Stomach smooth muscle (tissue), 2 donors: ENCODE results near the gene MAS1L.

Experiments
- H3K27ac ChIP-seq: one replicate; pipeline ENCODE4 v1.7.0; 2013; ENCODE audit warnings: mild to moderate bottlenecking, low read length, inconsistent platforms
- H3K27me3 ChIP-seq, 2 donors: one replicate each; pipeline ENCODE4 v1.7.0; 2013; ENCODE audit warnings: low read length in 2 of 2; ENCODE audit not compliant: insufficient read depth in 2 of 2, control insufficient read depth in 1 of 2
- H3K36me3 ChIP-seq, 2 donors: one replicate each; pipeline ENCODE4 v1.7.0; 2013; ENCODE audit warnings: low read length in 2 of 2; ENCODE audit not compliant: control insufficient read depth in 2 of 2, insufficient read depth in 2 of 2
- H3K4me1 ChIP-seq: one replicate; pipeline ENCODE4 v1.7.0; 2013; ENCODE audit warnings: low read length; ENCODE audit not compliant: control insufficient read depth, insufficient read depth
- H3K4me3 ChIP-seq, 2 donors: one replicate each; pipeline ENCODE4 v1.7.0; 2013; ENCODE audit warnings: low read length in 2 of 2
- H3K9ac ChIP-seq, 2 donors: one replicate each; pipeline ENCODE4 v1.7.0; 2013; ENCODE audit warnings: low read length in 2 of 2, mild to moderate bottlenecking in 1 of 2
- H3K9me3 ChIP-seq, 2 donors: one replicate each; pipeline ENCODE4 v1.7.0; 2013; ENCODE audit warnings: low read length in 2 of 2; ENCODE audit not compliant: control insufficient read depth in 2 of 2
- donor health status: healthy.
- donor health status: Pancreatic carcinoma.

MAS1L gene

GRCh38 chr6:29524444-29525310 is 36.9 kb upstream of the MAS1L start:
- H3K27ac ChIP-seq = no peak overlapping the region
- no peaks in the 10 kb centered on the region for H3K4me1 ChIP-seq
- no peak overlapping the region for H3K9ac ChIP-seq
- H3K27me3 ChIP-seq = peaks cover 0 to 5% of the 10 kb centered on the region in 2 donors
- H3K36me3 ChIP-seq = no peaks in the 10 kb centered on the region
- no peak overlapping the region for H3K4me3 ChIP-seq
- no peaks in the 10 kb centered on the region for H3K9me3 ChIP-seq

- no peak overlapping the region for H3K27ac ChIP-seq
- no peak overlapping the region for H3K4me3 ChIP-seq
- H3K27me3 ChIP-seq = peaks cover 0 to 5% of the 10 kb centered on the region in 2 donors
- H3K4me1 ChIP-seq = no peaks in the 10 kb centered on the region
- no peaks in the 10 kb centered on the region for H3K9me3 ChIP-seq
- H3K36me3 ChIP-seq = no peaks in the 10 kb centered on the region
- no peak overlapping the region for H3K9ac ChIP-seq
These were observed 36.3 kb upstream of the MAS1L start for GRCh38 chr6:29524044-29524443.

- Histone ChIP-seq H3K4me1 (no peaks in the 10 kb centered on the region), H3K9ac (no peak overlapping the region), H3K27ac (no peak overlapping the region), H3K4me3 (no peak overlapping the region), H3K27me3 (peaks cover 0 to 3% of the 10 kb centered on the region in 2 donors), H3K9me3 (peaks cover 0 to 3% of the 10 kb centered on the region in 2 donors), H3K36me3 (no peaks in the 10 kb centered on the region)
These were observed 34.5 kb upstream of the MAS1L start for GRCh38 chr6:29522227-29522626.

GRCh38 chr6:29521006-29521680 is 33.4 kb upstream of the MAS1L start:
- no peaks in the 10 kb centered on the region for H3K4me1 ChIP-seq
- H3K36me3 ChIP-seq = no peaks in the 10 kb centered on the region
- H3K9me3 ChIP-seq = peaks cover 0 to 3% of the 10 kb centered on the region in 2 donors
- H3K27me3 ChIP-seq = peaks cover 0 to 3% of the 10 kb centered on the region in 2 donors
- no peak overlapping the region for H3K4me3 ChIP-seq
- H3K9ac ChIP-seq = no peak overlapping the region
- H3K27ac ChIP-seq = no peak overlapping the region

GRCh38 chr6:29520232-29520631 is 32.5 kb upstream of the MAS1L start:
- Histone ChIP-seq H3K27ac (no peak overlapping the region), H3K36me3 (no peaks in the 10 kb centered on the region), H3K9me3 (peaks cover 0 to 3% of the 10 kb centered on the region in 2 donors), H3K27me3 (peaks cover 0 to 3% of the 10 kb centered on the region in 2 donors), H3K4me3 (no peak overlapping the region), H3K4me1 (no peaks in the 10 kb centered on the region), H3K9ac (no peak overlapping the region)

- Histone ChIP-seq H3K9ac (no peak overlapping the region), H3K4me1 (no peaks in the 10 kb centered on the region), H3K4me3 (no peak overlapping the region), H3K27me3 (peaks cover 0 to 3% of the 10 kb centered on the region in 2 donors), H3K27ac (no peak overlapping the region), H3K36me3 (no peaks in the 10 kb centered on the region), H3K9me3 (peaks cover 0 to 3% of the 10 kb centered on the region in 2 donors)
These were observed 31.7 kb upstream of the MAS1L start for GRCh38 chr6:29519291-29520010.

GRCh38 chr6:29517728-29518440 is 30.1 kb upstream of the MAS1L start:
- Histone ChIP-seq H3K9me3 (peaks cover 0 to 3% of the 10 kb centered on the region in 2 donors), H3K4me3 (no peak overlapping the region), H3K27me3 (peaks cover 0 to 3% of the 10 kb centered on the region in 2 donors), H3K4me1 (no peaks in the 10 kb centered on the region), H3K36me3 (no peaks in the 10 kb centered on the region), H3K9ac (no peak overlapping the region), H3K27ac (no peak overlapping the region)

- Histone ChIP-seq H3K4me3 (no peak overlapping the region), H3K4me1 (no peaks in the 10 kb centered on the region), H3K9me3 (peaks cover 0 to 3% of the 10 kb centered on the region in 2 donors), H3K27ac (no peak overlapping the region), H3K36me3 (no peaks in the 10 kb centered on the region), H3K27me3 (peaks cover 0 to 3% of the 10 kb centered on the region in 2 donors), H3K9ac (no peak overlapping the region)
These were observed 29.5 kb upstream of the MAS1L start for GRCh38 chr6:29517245-29517644.

- H3K4me1 ChIP-seq = no peaks in the 10 kb centered on the region
- H3K4me3 ChIP-seq = no peak overlapping the region
- H3K36me3 ChIP-seq = no peaks in the 10 kb centered on the region
- peaks cover 0 to 3% of the 10 kb centered on the region in 2 donors for H3K27me3 ChIP-seq
- no peak overlapping the region for H3K27ac ChIP-seq
- peaks cover 0 to 3% of the 10 kb centered on the region in 2 donors for H3K9me3 ChIP-seq
- no peak overlapping the region for H3K9ac ChIP-seq
These were observed 28.4 kb upstream of the MAS1L start for GRCh38 chr6:29516108-29516507.

GRCh38 chr6:29510746-29511300 is 23.1 kb upstream of the MAS1L start:
- no peak overlapping the region for H3K9ac ChIP-seq
- H3K36me3 ChIP-seq = no peaks in the 10 kb centered on the region
- H3K9me3 ChIP-seq = no peaks in the 10 kb centered on the region
- peaks cover 0 to 2% of the 10 kb centered on the region in 2 donors for H3K27me3 ChIP-seq
- no peak overlapping the region for H3K27ac ChIP-seq
- no peak overlapping the region for H3K4me3 ChIP-seq
- H3K4me1 ChIP-seq = no peaks in the 10 kb centered on the region
